Endodermal cell (in vitro differentiated cells): ENCODE results near the gene PTGDR2. TPM values are rescaled to one million over a fixed set of nuclear protein-coding genes. Genes with fewer than 3 reads are reported as not detected.

Experiments
- DNase-seq: peaks from one replicate; pipeline ENCODE4 v3.0.0-alpha.2; 2017
- H3K27ac ChIP-seq: 2 replicates; pipeline ENCODE4 v1.5.1; 2013; ENCODE audit warnings: mild to moderate bottlenecking, low read depth, low read length, moderate library complexity
- H3K27me3 ChIP-seq: 2 replicates; pipeline ENCODE4 v1.6.1; 2013; ENCODE audit warnings: mild to moderate bottlenecking, low read length, moderate library complexity; ENCODE audit not compliant: insufficient read depth, control insufficient read depth, poor library complexity, severe bottlenecking
- H3K36me3 ChIP-seq: 2 replicates; pipeline ENCODE4 v1.7.0; 2013; ENCODE audit warnings: mild to moderate bottlenecking, low read length, moderate library complexity; ENCODE audit not compliant: control insufficient read depth, insufficient read depth
- H3K4me1 ChIP-seq: one replicate; pipeline ENCODE4 v1.7.0; 2013; ENCODE audit warnings: low read length; ENCODE audit not compliant: control insufficient read depth, insufficient read depth
- H3K4me3 ChIP-seq: 2 replicates; pipeline ENCODE4 v1.5.1; 2013; ENCODE audit warnings: mild to moderate bottlenecking, low read length, moderate library complexity
- H3K9ac ChIP-seq: 2 replicates; pipeline ENCODE4 v1.6.1; 2013; ENCODE audit warnings: mild to moderate bottlenecking, low read length, moderate library complexity; ENCODE audit not compliant: poor library complexity, severe bottlenecking; ENCODE audit errors: extremely low read depth
- H3K9me3 ChIP-seq: 2 replicates; pipeline ENCODE4 v1.6.1; 2013; ENCODE audit warnings: mild to moderate bottlenecking, low read length, moderate library complexity; ENCODE audit not compliant: control insufficient read depth
- H3K27ac Mint-ChIP-seq: 2 replicates; pipeline ENCODE4 v1.8.0; 2020; ENCODE audit warnings: mixed read lengths
- H3K27me3 Mint-ChIP-seq: 2 replicates; pipeline ENCODE4 v1.8.0; 2021; ENCODE audit warnings: mild to moderate bottlenecking, mixed read lengths; ENCODE audit not compliant: insufficient read depth
- H3K36me3 Mint-ChIP-seq: 2 replicates; pipeline ENCODE4 v1.8.0; 2020; ENCODE audit warnings: low read depth, mixed read lengths
- H3K4me1 Mint-ChIP-seq: 2 replicates; pipeline ENCODE4 v1.8.0; 2020; ENCODE audit warnings: mixed read lengths
- H3K4me3 Mint-ChIP-seq: 2 replicates; pipeline ENCODE4 v1.8.0; 2020; ENCODE audit warnings: mild to moderate bottlenecking, moderate library complexity, mixed read lengths
- H3K9me3 Mint-ChIP-seq: 2 replicates; pipeline ENCODE4 v1.8.0; 2020; ENCODE audit warnings: mild to moderate bottlenecking, mixed read lengths
- WGBS, 2 experiments: methylation state at CpG; one replicate each; pipeline versions ENCODE4 v1.1.5 to v1.1.7; 2013; ENCODE audit warnings: missing lambda C conversion rate in 2 of 2, mixed read lengths in 1 of 2; ENCODE audit not compliant: insufficient coverage in 1 of 2, insufficient read length in 1 of 2; 5-methylcytosine and 5-hydroxymethylcytosine counted together
- total RNA-seq, 2 donors: library from RNA; stranded (reverse); fragmentation: NEBNext Ultra II Directional in 1 of 2; extraction: Animal tissue kit (Norgen Biotek cat#: 25700) in 1 of 2; gene quantifications; 2 replicates in 1 of 2; 3 replicates in 1 of 2; pipeline ENCODE4 v1.2.1, GENCODE V29; 2021
- TF ChIP-seq, protein P1 (sequence below): fragments of 200-600 bp; sonication (generic); conservative IDR thresholded peaks from 2 replicates; pipeline ENCODE4 v1.5.0; 2021; ENCODE audit warnings: antibody characterized with exemption, mild to moderate bottlenecking

The PTGDR2 gene
- total RNA-seq, 2 donors from 2014 or later, result 0.15 TPM; not detected in 1

GRCh38 chr11:60880643-60881282, 25.0 kb upstream of the PTGDR2 start:
- Mint-ChIP-seq H3K9me3 (no peaks in the 10 kb centered on the region), H3K4me1 (no peaks in the 10 kb centered on the region), H3K27ac (peak overlapping the region; percentile 11), H3K36me3 (peaks cover 5% of the 10 kb centered on the region), H3K27me3 (no peaks in the 10 kb centered on the region), H3K4me3 (no peak overlapping the region)
- 90 to 92% methylated on average over 6 to 8 of the region's 8 CpGs for WGBS, 2 experiments
- Histone ChIP-seq H3K4me3 (no peak overlapping the region), H3K4me1 (no peaks in the 10 kb centered on the region), H3K27ac (no peak overlapping the region), H3K36me3 (peaks cover 18% of the 10 kb centered on the region), H3K9me3 (no peaks in the 10 kb centered on the region), H3K27me3 (no peaks in the 10 kb centered on the region), H3K9ac (no peak overlapping the region)
- no peak for DNase-seq
- TF ChIP-seq, protein P1, sequence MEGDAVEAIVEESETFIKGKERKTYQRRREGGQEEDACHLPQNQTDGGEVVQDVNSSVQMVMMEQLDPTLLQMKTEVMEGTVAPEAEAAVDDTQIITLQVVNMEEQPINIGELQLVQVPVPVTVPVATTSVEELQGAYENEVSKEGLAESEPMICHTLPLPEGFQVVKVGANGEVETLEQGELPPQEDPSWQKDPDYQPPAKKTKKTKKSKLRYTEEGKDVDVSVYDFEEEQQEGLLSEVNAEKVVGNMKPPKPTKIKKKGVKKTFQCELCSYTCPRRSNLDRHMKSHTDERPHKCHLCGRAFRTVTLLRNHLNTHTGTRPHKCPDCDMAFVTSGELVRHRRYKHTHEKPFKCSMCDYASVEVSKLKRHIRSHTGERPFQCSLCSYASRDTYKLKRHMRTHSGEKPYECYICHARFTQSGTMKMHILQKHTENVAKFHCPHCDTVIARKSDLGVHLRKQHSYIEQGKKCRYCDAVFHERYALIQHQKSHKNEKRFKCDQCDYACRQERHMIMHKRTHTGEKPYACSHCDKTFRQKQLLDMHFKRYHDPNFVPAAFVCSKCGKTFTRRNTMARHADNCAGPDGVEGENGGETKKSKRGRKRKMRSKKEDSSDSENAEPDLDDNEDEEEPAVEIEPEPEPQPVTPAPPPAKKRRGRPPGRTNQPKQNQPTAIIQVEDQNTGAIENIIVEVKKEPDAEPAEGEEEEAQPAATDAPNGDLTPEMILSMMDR, result no peak

GRCh38 chr11:60879971-60880588, 24.3 kb upstream of the PTGDR2 start:
- WGBS, 2 experiments, result 90 to 95% methylated on average over 2 to 5 of the region's 5 CpGs
- no peaks in the 10 kb centered on the region for H3K4me1 Mint-ChIP-seq
- H3K27ac ChIP-seq, result no peak overlapping the region

GRCh38 chr11:60879104-60879503, 23.4 kb upstream of the PTGDR2 start:
- TF ChIP-seq, protein P1, result no peak
- WGBS, 2 experiments, result 100% methylated on average over 1 of the region's 1 CpG; no CpG with 5 or more reads in 1 of the 2 experiments
- H3K27me3 ChIP-seq, result no peaks in the 10 kb centered on the region
- Mint-ChIP-seq H3K27ac (no peak overlapping the region), H3K4me1 (no peaks in the 10 kb centered on the region), H3K27me3 (no peaks in the 10 kb centered on the region), H3K9me3 (no peaks in the 10 kb centered on the region), H3K4me3 (no peak overlapping the region), H3K36me3 (no peaks in the 10 kb centered on the region)
- H3K4me3 ChIP-seq, result no peak overlapping the region
- peaks cover 18% of the 10 kb centered on the region for H3K36me3 ChIP-seq
- H3K27ac ChIP-seq, result no peak overlapping the region
- DNase-seq, result no peak
- H3K4me1 ChIP-seq, result no peaks in the 10 kb centered on the region
- H3K9me3 ChIP-seq, result no peaks in the 10 kb centered on the region
- H3K9ac ChIP-seq, result no peak overlapping the region

More at GRCh38 chr11:60879971-60880588, 24.3 kb upstream of the PTGDR2 start:
- no peak overlapping the region for H3K27ac Mint-ChIP-seq
- peaks cover 2% of the 10 kb centered on the region for H3K36me3 Mint-ChIP-seq
- no peak overlapping the region for H3K4me3 Mint-ChIP-seq
- DNase-seq, result no peak
- no peaks in the 10 kb centered on the region for H3K9me3 Mint-ChIP-seq
- Histone ChIP-seq H3K9ac (no peak overlapping the region), H3K27me3 (no peaks in the 10 kb centered on the region), H3K4me1 (no peaks in the 10 kb centered on the region), H3K36me3 (peaks cover 18% of the 10 kb centered on the region), H3K9me3 (no peaks in the 10 kb centered on the region), H3K4me3 (no peak overlapping the region)
- TF ChIP-seq, protein P1, result no peak
- H3K27me3 Mint-ChIP-seq, result no peaks in the 10 kb centered on the region
